Smooth muscle cell (in vitro differentiated cells): ENCODE data around the gene KBTBD8. TPM values are rescaled to one million over a fixed set of nuclear protein-coding genes. Genes with fewer than 3 reads are reported as not detected.

Experiments used
- DNase-seq: peaks from one replicate; lab custom pipeline; 2025; ENCODE audit not compliant: unreplicated experiment; lab: John Stamatoyannopoulos, UW
- H2AFZ ChIP-seq: fragments of 200-600 bp; sonication (generic); 2 replicates; pipeline ENCODE4 v1.6.0; 2016; ENCODE audit warnings: antibody characterized with exemption, low read depth, mild to moderate bottlenecking
- H3F3A ChIP-seq: fragments of 200-600 bp; sonication (generic); 2 replicates; pipeline ENCODE4 v1.6.0; 2017; ENCODE audit warnings: antibody characterized with exemption, low read depth
- H3K27ac ChIP-seq: fragments of 200-600 bp; sonication (generic); 2 replicates; pipeline ENCODE4 v1.5.1; 2016; ENCODE audit warnings: low read depth, mild to moderate bottlenecking
- H3K27me3 ChIP-seq: fragments of 200-600 bp; sonication (generic); 2 replicates; pipeline ENCODE4 v1.6.1; 2016; ENCODE audit warnings: low read depth, mild to moderate bottlenecking
- H3K36me3 ChIP-seq: fragments of 200-600 bp; sonication (generic); 2 replicates; pipeline ENCODE4 v1.5.1; 2016; ENCODE audit warnings: low read depth
- H3K4me1 ChIP-seq: fragments of 200-600 bp; sonication (generic); 2 replicates; pipeline ENCODE4 v1.5.1; 2016; ENCODE audit warnings: low read depth
- H3K4me2 ChIP-seq: fragments of 200-600 bp; sonication (generic); 2 replicates; pipeline ENCODE4 v1.6.0; 2016; ENCODE audit warnings: mild to moderate bottlenecking
- H3K4me3 ChIP-seq: fragments of 200-600 bp; sonication (generic); 2 replicates; pipeline ENCODE4 v1.5.1; 2016; ENCODE audit warnings: mild to moderate bottlenecking
- H3K79me2 ChIP-seq: fragments of 200-600 bp; sonication (generic); 2 replicates; pipeline ENCODE4 v1.6.0; 2016; ENCODE audit warnings: low read depth, mild to moderate bottlenecking
- H3K9ac ChIP-seq: fragments of 200-600 bp; sonication (generic); 2 replicates; pipeline ENCODE4 v1.6.0; 2016; ENCODE audit warnings: low read depth
- H3K9me3 ChIP-seq: fragments of 200-600 bp; sonication (generic); replicated peaks from 2 replicates; pipeline ENCODE4 v1.5.1; 2016; ENCODE audit warnings: low read depth
- H4K20me1 ChIP-seq: fragments of 200-600 bp; sonication (generic); 2 replicates; pipeline ENCODE4 v1.6.0; 2016; ENCODE audit warnings: low read depth
- CTCF ChIP-seq: fragments of 200-600 bp; sonication (generic); IDR thresholded peaks from 2 replicates; pipeline ENCODE4 v1.5.1; 2017; ENCODE audit warnings: borderline replicate concordance, mild to moderate bottlenecking, antibody characterized with exemption; ENCODE audit not compliant: insufficient read depth, poor library complexity, severe bottlenecking
- WGBS: methylation state at CpG from one replicate; pipeline ENCODE4 v1.1.7; 2016; ENCODE audit warnings: low lambda C conversion rate; 5-methylcytosine and 5-hydroxymethylcytosine counted together
- polyA plus RNA-seq: library from polyadenylated mRNA; unstranded; fragments of >200 nt; fragmentation: Nextera tagmentation; extraction: Ambion mirVana; gene quantifications from 2 replicates; pipeline ENCODE4 v1.2.1, GENCODE V29; 2016
- total RNA-seq: library from RNA; depleted of rRNA; stranded (reverse); fragments of >200 nt; gene quantifications from 2 replicates; pipeline ENCODE4 v1.2.3, GENCODE V29; 2014

KBTBD8 gene
- total and polyA plus RNA-seq, 2 experiments from 2014 or later = 1.1 TPM

GRCh38 chr3:66952357-66952756 lies 45.8 kb upstream of the KBTBD8 start:
- TF ChIP-seq CTCF = no peak
- H3K36me3 ChIP-seq = no peaks in the 10 kb centered on the region
- no peaks in the 10 kb centered on the region for H4K20me1 ChIP-seq
- H3K9ac ChIP-seq = no peak overlapping the region
- 94% methylated on average over 1 of the region's 1 CpG for WGBS
- no peak overlapping the region for H3K4me3 ChIP-seq
- no peaks in the 10 kb centered on the region for H3K27me3 ChIP-seq
- no peaks in the 10 kb centered on the region for H3F3A ChIP-seq
- no peaks in the 10 kb centered on the region for H3K79me2 ChIP-seq
- H3K9me3 ChIP-seq = no peaks in the 10 kb centered on the region
- no peaks in the 10 kb centered on the region for H3K4me1 ChIP-seq
- H2AFZ ChIP-seq = no peak overlapping the region
- DNase-seq = no peak
- no peak overlapping the region for H3K27ac ChIP-seq
- no peak overlapping the region for H3K4me2 ChIP-seq

GRCh38 chr3:66953934-66954445 lies 44.1 kb upstream of the KBTBD8 start:
- no peaks in the 10 kb centered on the region for H3K4me1 ChIP-seq
- no peaks in the 10 kb centered on the region for H3F3A ChIP-seq
- H3K79me2 ChIP-seq = no peaks in the 10 kb centered on the region
- no peaks in the 10 kb centered on the region for H4K20me1 ChIP-seq
- H3K36me3 ChIP-seq = no peaks in the 10 kb centered on the region
- no peaks in the 10 kb centered on the region for H3K27me3 ChIP-seq
- TF ChIP-seq CTCF = no peak
- H3K9ac ChIP-seq = no peak overlapping the region
- DNase-seq = no peak
- H3K4me3 ChIP-seq = no peak overlapping the region
- no peak overlapping the region for H2AFZ ChIP-seq
- no peak overlapping the region for H3K27ac ChIP-seq
- H3K4me2 ChIP-seq = no peak overlapping the region
- WGBS = 96% methylated on average over 4 of the region's 4 CpGs
- no peaks in the 10 kb centered on the region for H3K9me3 ChIP-seq

GRCh38 chr3:66956742-66957141 lies 41.4 kb upstream of the KBTBD8 start:
- 81% methylated on average over 4 of the region's 4 CpGs for WGBS
- no peak for TF ChIP-seq CTCF
- Histone ChIP-seq H3K4me3 (no peak overlapping the region), H3K9ac (no peak overlapping the region), H3K4me1 (no peaks in the 10 kb centered on the region), H4K20me1 (no peaks in the 10 kb centered on the region), H3K36me3 (no peaks in the 10 kb centered on the region), H3F3A (no peaks in the 10 kb centered on the region), H3K79me2 (no peaks in the 10 kb centered on the region), H3K27me3 (no peaks in the 10 kb centered on the region), H3K4me2 (no peak overlapping the region), H2AFZ (no peak overlapping the region), H3K27ac (no peak overlapping the region), H3K9me3 (no peaks in the 10 kb centered on the region)
- DNase-seq = no peak

- H3K79me2 ChIP-seq = no peaks in the 10 kb centered on the region
Measured at GRCh38 chr3:66957367-66957766, 40.7 kb upstream of the KBTBD8 start.

More at GRCh38 chr3:66957367-66957766, 40.7 kb upstream of the KBTBD8 start:
- H3K9me3 ChIP-seq = no peaks in the 10 kb centered on the region
- no peaks in the 10 kb centered on the region for H3K36me3 ChIP-seq
- H3K4me3 ChIP-seq = no peak overlapping the region
- WGBS = 77% methylated on average over 5 of the region's 5 CpGs
- H3K4me2 ChIP-seq = no peak overlapping the region
- no peaks in the 10 kb centered on the region for H3F3A ChIP-seq
- H4K20me1 ChIP-seq = no peaks in the 10 kb centered on the region
- H3K27me3 ChIP-seq = no peaks in the 10 kb centered on the region
- no peak for DNase-seq
- no peak for TF ChIP-seq CTCF
- H2AFZ ChIP-seq = no peak overlapping the region
- no peak overlapping the region for H3K27ac ChIP-seq
- no peak overlapping the region for H3K9ac ChIP-seq
- no peaks in the 10 kb centered on the region for H3K4me1 ChIP-seq
